Measurements from ENCODE around the gene PLEKHH1. TPM values are rescaled to one million over a fixed set of nuclear protein-coding genes. Genes with fewer than 3 reads are reported as not detected.

The PLEKHH1 gene
- total and polyA plus RNA-seq, 9 of the 15 experiments (the other 6 are each of a cell fraction or from before 2014, with no cell fraction given), result 0.76 to 5.9 (median 2.9) TPM

DNA sequence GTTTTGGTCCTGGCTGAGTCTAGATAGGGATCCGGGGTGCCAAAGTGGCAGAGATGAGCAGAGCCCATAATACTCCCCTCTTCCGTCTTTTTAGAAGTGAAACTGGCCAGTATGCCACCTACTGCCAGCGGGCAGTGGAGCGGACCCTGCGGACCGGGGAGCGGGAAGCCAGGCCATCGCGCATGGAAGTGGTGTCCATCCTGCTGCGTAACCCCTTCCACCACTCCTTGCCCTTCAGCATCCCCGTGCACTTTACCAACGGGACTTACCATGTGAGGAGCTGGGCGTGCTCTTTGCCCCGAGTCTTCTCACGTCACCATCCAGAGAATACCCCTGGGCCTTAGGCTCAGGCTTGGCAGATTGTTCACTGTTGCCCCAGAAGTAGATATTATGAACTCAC is 46.0 kb downstream of the PLEKHH1 start:
- ChIA-PET CTCF (ENCODE audit: low intra/inter-chr PET ratio) (no interaction called here), POLR2A (interaction anchor here (0.7 kb wide), 1 partner anchor 12 kb away, joined by 3 read pairs; no protein-coding TSS in a partner anchor)
- Histone ChIP-seq H3K9ac (ENCODE audit: insufficient read depth in 1 of 2, low read depth in 2 of 2, low read length in 2 of 2) (no peak overlapping the region), H2AFZ (ENCODE audit: low read depth, low read length) (no peak overlapping the region), H3K79me2 (ENCODE audit: control insufficient read depth, insufficient read depth, low read length) (no peaks in the 10 kb centered on the region), H3K4me3 (no peak overlapping the region), H3K9me1 (ENCODE audit: control insufficient read depth, insufficient read depth, low read length) (no peaks in the 10 kb centered on the region), H3K4me2 (ENCODE audit: insufficient read depth, low read length) (no peak overlapping the region), H4K20me1 (replicated peaks; ENCODE audit: control insufficient read depth, insufficient read depth, low read length) (no peaks in the 10 kb centered on the region; the same call in 1 of the 2 replicates), H3K36me3 (ENCODE audit: control insufficient read depth, insufficient read depth, low read length) (no peaks in the 10 kb centered on the region; the same call in 2 of the 3 replicates), H3K27ac (ENCODE audit: extremely low read depth, low read depth, low read length) (no peak overlapping the region), H3K4me1 (replicated peaks in 1 of 2; ENCODE audit: control insufficient read depth in 2 of 2, insufficient read depth in 2 of 2, low read length in 2 of 2) (no peaks in the 10 kb centered on the region; a peak in 1 of 5 replicates), H3K9me3 (replicated peaks; ENCODE audit: control insufficient read depth, insufficient read depth, low read depth, low read length) (no peaks in the 10 kb centered on the region), H3K27me3 (ENCODE audit: control insufficient read depth in 2 of 2, insufficient read depth in 2 of 2, low read length in 2 of 2) (no peaks in the 10 kb centered on the region; a peak in 1 of 5 replicates)
- ATAC-seq, result no peak
- TF ChIP-seq, protein P1, sequence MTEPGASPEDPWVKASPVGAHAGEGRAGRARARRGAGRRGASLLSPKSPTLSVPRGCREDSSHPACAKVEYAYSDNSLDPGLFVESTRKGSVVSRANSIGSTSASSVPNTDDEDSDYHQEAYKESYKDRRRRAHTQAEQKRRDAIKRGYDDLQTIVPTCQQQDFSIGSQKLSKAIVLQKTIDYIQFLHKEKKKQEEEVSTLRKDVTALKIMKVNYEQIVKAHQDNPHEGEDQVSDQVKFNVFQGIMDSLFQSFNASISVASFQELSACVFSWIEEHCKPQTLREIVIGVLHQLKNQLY (CRISPR knock-in tag; conservative IDR thresholded peaks at IDR 0.05), result no peak
- TF ChIP-seq ZSCAN32 (CRISPR knock-in tag; IDR thresholded peaks at IDR 0.05) (no peak), BCOR (IDR thresholded peaks at IDR 0.05) (no peak), RCOR1 (IDR thresholded peaks at IDR 0.05; ENCODE audit: borderline replicate concordance in 1 of 2, low read depth in 2 of 2, low read length in 2 of 2) (no peak), RNF2 (IDR thresholded peaks at IDR 0.05) (no peak), ZNF785 (CRISPR knock-in tag; IDR thresholded peaks at IDR 0.05) (no peak), U2AF2 (optimal IDR thresholded peaks at IDR 0.05; ENCODE audit: low read depth, low read length) (no peak), ZNF699 (CRISPR knock-in tag; IDR thresholded peaks at IDR 0.05; ENCODE audit: insufficient replicate concordance) (no peak), ZNF780A (CRISPR knock-in tag; IDR thresholded peaks at IDR 0.05) (no peak), NFXL1 (CRISPR knock-in tag; IDR thresholded peaks at IDR 0.05) (no peak), SAFB (IDR thresholded peaks at IDR 0.05; ENCODE audit: borderline replicate concordance, low read depth, low read length) (no peak), ZKSCAN8 (CRISPR knock-in tag; IDR thresholded peaks at IDR 0.05) (no peak), RAD51 (IDR thresholded peaks at IDR 0.05; ENCODE audit: borderline replicate concordance, low read depth) (no peak), SIN3B (IDR thresholded peaks at IDR 0.05; ENCODE audit: low read depth) (no peak), ERF (CRISPR knock-in tag; IDR thresholded peaks at IDR 0.05) (no peak), PPARD (CRISPR knock-in tag; IDR thresholded peaks at IDR 0.05) (no peak), SMAD3 (CRISPR knock-in tag; conservative IDR thresholded peaks at IDR 0.05) (no peak)
- TF ChIP-seq, protein P2, sequence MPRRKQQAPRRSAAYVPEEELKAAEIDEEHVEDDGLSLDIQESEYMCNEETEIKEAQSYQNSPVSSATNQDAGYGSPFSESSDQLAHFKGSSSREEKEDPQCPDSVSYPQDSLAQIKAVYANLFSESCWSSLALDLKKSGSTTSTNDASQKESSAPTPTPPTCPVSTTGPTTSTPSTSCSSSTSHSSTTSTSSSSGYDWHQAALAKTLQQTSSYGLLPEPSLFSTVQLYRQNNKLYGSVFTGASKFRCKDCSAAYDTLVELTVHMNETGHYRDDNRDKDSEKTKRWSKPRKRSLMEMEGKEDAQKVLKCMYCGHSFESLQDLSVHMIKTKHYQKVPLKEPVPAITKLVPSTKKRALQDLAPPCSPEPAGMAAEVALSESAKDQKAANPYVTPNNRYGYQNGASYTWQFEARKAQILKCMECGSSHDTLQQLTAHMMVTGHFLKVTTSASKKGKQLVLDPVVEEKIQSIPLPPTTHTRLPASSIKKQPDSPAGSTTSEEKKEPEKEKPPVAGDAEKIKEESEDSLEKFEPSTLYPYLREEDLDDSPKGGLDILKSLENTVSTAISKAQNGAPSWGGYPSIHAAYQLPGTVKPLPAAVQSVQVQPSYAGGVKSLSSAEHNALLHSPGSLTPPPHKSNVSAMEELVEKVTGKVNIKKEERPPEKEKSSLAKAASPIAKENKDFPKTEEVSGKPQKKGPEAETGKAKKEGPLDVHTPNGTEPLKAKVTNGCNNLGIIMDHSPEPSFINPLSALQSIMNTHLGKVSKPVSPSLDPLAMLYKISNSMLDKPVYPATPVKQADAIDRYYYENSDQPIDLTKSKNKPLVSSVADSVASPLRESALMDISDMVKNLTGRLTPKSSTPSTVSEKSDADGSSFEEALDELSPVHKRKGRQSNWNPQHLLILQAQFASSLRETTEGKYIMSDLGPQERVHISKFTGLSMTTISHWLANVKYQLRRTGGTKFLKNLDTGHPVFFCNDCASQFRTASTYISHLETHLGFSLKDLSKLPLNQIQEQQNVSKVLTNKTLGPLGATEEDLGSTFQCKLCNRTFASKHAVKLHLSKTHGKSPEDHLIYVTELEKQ (CRISPR knock-in tag; IDR thresholded peaks at IDR 0.05), result no peak
- TF ChIP-seq, protein P3, sequence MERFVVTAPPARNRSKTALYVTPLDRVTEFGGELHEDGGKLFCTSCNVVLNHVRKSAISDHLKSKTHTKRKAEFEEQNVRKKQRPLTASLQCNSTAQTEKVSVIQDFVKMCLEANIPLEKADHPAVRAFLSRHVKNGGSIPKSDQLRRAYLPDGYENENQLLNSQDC (CRISPR knock-in tag; IDR thresholded peaks at IDR 0.05), result no peak
- no peak for FAIRE-seq
- in situ Hi-C loops (cut with MboI) (loop anchor here (10.0 kb wide), 1 partner anchor 154 kb away; no protein-coding TSS in a partner anchor), intact Hi-C loops (cut with micrococcal nuclease) (no loop called here)
- DNase-seq (ENCODE audit: extremely low read depth in 1 of 4, low spot score in 3 of 4), result no peak
- BruUV-seq (replicated peaks), result no TSS peak
- 46% methylated on average over 8 of the region's 15 CpGs for WGBS (ENCODE audit: insufficient coverage, low coverage, missing lambda C conversion rate)

All from K562 (cell line).